SHP77 (cell line): Measurements from ENCODE around the gene RAPGEF3.
A peak's percentile ranks its signal among the peaks of the same experiment; 100 is the strongest.

Source experiments
- DNase-seq, 2 experiments: peaks; one replicate each; lab custom pipeline; 2025; lab: John Stamatoyannopoulos, UW

Gene RAPGEF3

GRCh38 chr12:47755655-47756562 is 2.8 kb downstream of the RAPGEF3 start:
- no peak for DNase-seq

GRCh38 chr12:47754881-47755280 is 3.8 kb downstream of the RAPGEF3 start:
- DNase-seq, result no peak

DNA sequence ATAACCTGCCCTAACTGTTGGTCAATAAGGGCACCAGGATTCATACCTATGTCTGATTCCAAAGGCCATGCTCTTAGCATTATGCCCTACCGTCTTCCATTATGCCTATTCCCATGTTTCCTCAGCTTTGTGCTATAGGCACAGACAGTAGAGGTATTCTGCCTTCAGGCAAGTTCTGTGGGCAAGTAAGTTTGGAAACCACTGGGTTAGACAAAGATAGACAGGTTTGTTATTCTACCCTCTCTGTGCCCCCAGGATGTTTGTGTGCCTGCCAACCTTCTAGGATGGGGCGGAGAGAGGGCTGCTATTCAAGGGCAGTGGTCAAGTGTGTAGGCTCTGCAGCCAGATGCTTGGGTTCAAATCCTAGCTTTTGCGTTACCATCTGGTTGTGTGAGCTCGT is 4.6 kb downstream of the RAPGEF3 start:
- no peak for DNase-seq

GRCh38 chr12:47753021-47754001 is 5.4 kb downstream of the RAPGEF3 start:
- no peak for DNase-seq

- no peak for DNase-seq
Measured at GRCh38 chr12:47752552-47752951, 6.1 kb downstream of the RAPGEF3 start.

DNA sequence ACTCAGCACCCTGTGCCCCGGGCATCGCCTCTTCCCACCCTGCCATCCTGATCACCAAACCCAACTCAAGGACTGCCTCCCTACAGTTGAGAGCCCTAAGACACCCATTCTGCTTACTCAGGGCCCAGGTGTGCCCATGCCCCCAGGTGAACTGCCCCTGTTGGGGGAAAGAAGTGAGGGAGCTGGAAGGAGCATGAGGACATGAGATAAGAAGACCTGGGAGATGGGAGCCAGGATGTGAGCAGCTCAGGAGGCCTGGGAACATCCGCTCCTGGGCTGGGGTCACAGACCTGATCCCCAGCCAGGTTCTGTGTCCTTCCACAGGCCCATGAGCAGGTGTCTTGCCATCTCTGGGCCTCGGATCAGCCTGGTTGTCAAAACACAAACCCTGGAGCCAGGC is 6.6 kb downstream of the RAPGEF3 start:
- DNase-seq, result no peak

DNA sequence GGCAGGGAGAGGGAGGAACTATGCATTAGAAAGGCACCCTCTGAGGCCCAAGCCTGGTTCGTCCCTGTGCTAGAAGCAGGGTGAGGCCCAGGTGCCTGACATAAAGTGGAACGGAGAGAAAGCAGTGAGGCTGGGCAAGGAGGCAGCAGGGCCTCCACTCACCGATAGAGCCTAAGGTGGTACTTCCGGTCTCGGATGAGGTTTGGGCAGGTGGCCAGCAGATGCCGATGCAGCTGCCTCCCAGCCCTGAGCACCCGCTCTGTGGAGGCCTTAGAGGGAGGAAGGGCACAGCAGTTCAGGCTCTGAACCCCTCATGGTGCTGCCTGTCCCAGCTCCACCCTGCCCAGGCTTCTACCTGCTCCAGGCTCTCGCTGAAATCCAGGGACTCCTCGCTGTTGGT is 7.1 kb downstream of the RAPGEF3 start:
- peak in 1 of 2 experiments; percentile 52 for DNase-seq

DNA sequence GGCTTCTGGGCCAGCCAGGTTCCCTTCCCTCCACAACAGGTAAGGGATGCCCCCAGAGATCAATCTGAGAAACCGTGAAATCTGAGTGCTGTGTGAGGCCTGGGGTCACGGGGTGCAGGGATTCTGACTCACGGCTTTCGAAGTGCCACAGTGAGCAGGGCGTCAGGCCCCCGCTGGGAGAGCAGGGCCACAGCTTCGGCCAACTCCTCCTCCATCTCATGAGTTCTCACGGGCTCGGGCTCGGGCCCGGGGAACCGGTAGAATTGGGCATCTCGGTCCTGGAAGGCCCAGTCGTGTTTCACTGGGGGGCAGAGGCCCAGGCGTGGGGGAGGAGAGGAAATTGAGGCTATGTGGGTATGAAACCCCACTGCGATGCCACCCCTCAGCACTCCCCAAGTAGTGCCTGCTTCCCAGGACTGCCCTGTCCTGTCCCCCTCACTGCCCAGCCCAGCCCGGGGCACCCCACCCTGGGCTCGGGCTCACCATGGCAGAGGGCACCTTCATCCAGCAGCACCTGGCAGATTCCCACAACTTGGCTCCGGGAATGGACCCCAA is 7.7 kb downstream of the RAPGEF3 start:
- no peak for DNase-seq

DNA sequence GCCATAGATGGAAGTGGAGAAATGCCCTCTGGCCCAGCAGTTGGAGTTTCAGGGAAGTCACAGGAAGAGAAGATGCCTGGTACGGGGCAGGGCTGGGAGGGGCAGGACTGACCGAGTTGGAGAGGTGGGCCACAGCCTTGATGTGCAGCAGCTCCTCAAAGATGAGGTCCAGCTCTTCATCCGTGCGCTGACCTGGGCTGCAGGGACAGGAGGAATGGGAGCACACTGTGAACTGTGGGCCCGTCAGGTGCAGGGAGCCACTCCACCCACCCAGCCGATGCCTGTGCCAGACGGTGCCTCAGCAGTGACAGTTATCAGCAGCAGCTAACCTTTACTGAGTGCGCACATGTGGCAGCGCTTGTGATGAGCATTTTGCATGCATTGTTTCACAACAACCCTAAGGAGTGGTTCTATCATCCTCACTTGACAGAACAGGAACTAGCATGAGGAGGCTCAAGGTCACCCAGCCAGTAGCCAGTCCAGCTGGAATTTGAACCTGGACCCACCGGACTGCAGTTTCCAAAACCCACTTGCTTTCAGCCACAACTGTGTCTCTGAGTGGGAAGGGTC is 8.4 kb downstream of the RAPGEF3 start:
- no peak for DNase-seq

DNA sequence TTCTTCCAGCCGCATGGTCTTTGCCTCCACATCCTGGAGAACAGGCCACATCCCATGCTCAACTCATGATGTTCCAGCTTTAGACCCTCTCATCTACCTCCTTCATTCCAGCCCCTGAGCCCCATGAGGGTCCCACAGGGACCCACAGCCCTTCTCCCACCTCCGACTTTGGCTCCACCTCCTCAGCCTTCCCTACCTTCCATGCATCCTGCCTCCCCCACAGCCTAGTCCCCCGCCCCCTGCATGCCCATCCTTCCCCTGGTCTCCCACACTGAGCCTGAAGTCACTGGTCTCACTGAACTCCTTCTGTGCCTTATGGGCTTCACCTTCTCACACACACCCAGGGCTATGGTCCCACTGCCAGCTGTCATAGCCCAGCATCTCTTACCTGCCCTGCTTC is 9.8 kb downstream of the RAPGEF3 start:
- no peak for DNase-seq

- no peak for DNase-seq
Measured at GRCh38 chr12:47748507-47748828, 10.2 kb downstream of the RAPGEF3 start.

GRCh38 chr12:47747596-47748506 is 10.8 kb downstream of the RAPGEF3 start:
- DNase-seq, result no peak

- no peak for DNase-seq
Measured at GRCh38 chr12:47747126-47747525, 11.6 kb downstream of the RAPGEF3 start.

DNA sequence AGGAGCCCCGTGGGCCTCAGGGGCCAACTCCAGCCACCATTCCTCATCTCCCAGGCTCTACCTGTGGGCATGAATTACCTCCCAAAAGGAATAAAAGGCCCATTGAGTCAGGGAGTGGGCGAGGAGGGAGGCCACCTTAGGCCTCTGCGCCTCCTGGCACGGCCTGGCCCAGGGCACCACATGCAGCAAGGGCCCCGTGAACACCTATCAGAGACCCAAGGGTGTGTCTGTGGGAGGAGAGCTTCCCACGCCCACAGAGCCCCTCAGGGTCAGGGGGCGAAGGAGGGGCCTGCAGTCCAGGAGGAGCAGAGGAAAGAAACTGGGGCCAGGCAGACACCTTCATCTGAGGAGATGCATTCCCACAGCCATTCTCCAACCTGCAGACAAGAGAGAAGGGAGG is 12.2 kb downstream of the RAPGEF3 start:
- DNase-seq, result no peak

- no peak for DNase-seq
Measured at GRCh38 chr12:47746073-47746472, 12.6 kb downstream of the RAPGEF3 start.

DNA sequence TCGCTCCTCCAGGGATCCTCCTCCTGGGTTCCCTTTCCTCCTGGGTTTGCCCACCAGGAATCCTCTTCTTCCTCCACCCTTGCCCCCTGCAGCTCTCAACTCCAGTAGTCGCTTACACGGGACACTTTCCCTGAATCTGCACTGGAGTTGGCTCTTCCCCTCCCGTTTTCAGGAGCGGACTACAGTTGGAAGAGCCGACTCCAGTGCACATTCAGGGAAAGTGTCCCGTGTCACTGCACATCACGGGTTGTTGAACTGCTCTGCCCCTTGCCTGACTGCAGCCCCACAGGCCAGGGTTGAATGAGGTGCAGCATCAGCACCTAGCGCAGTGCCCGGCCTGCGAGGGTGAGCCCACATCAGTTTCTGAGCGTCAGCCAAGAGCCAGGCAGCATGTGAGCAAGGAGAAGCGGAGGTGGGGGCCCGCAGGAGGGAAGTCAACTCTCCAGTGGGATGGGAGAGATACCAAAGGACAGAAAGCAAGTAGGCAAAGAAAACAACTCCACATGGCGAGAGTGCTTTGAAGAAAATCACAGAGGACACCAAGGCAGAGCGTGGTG is 13.1 kb downstream of the RAPGEF3 start:
- no peak for DNase-seq

DNA sequence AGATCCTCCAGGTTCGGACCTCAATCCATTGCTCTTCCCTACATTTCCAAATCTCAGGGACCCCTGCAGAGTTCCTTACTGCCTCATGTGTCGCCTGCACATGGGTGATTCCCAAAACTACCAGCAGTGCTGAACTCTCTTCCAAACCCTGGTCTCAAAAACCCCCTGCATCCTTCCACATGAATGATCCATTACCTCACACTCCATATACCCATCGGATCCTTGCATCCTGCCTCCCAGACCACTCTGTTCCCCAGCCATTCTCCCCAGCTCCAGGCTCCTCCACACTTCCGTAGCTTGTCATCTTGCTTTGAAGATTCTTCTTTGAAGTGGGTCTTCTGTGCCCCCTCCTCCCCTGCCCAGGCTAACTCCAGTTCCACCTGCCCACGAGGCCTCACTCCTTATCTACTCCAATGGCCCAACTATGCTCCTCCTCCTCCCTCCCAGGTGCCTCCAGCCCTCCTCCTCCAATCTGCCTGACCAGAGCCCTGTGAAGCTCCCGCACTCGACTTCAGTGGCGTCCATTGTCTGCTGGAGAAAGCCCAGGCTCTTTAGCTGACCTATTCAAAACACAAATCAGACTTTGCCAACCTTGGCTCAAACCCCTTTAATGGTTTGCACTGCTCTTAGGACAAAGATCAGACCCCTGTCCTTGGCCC is 13.8 kb downstream of the RAPGEF3 start:
- DNase-seq, result no peak

DNA sequence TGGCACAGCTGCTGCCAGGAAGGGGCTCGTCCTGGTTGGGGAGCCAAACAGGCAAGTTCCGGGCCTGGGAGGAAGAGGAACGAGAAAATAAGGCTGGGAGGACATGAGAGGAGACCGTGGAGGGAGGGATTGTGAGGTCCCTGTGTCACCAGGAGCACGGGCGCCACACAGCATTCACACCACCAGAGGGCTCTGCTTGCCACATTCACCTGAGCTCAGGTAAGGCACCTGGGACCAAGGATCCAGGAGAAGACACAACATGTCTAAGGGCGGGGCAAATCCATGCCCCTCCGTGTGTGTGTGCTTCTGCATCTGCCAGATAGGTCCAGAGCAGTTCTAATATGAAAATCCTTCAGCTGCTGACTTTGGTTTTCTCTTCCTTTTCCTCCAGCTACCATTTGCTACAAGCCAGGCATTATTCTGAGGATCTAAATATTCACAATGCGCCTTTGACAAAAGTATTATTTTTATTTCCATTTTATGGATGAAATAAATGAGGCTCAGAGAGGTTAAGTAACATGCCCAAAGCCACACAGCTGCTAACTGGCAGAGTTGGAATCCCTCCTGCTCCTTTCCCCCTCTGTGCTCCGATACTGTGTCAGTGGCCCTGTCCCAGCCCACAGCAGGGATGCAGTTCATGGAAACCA is 14.6 kb downstream of the RAPGEF3 start:
- DNase-seq, result peak in 1 of 2 experiments; percentile 41

- peak; percentile 27 to 44 for DNase-seq
Measured at GRCh38 chr12:47743311-47743860, 15.3 kb downstream of the RAPGEF3 start.
